HCT116 (cell line): ENCODE results near the gene OSBP2. TPM values are rescaled to one million over a fixed set of nuclear protein-coding genes. Genes with fewer than 3 reads are reported as not detected.

Experiments
- ATAC-seq: fragments of 200-7000 bp; cut with Tn5 transposase; 2 replicates; pipeline ENCODE4 v1.9.1; 2020; ENCODE audit warnings: mild to moderate bottlenecking, moderate library complexity
- BruUV-seq: library from RNA; stranded (reverse); fragments of 400-500 nt; replicated peaks from 2 replicates; lab custom pipeline; 2021; lab: Mats Ljungman, UMichigan
- CTCF ChIA-PET: fragments of 300-600 bp; sonication (Branson Sonifier 250); formaldehyde crosslinking; loops from one replicate; lab custom pipeline; 2021; ENCODE audit warnings: antibody characterized with exemption; lab: Charles Lee
- POLR2A ChIA-PET: fragments of 300-600, 350-600 bp; sonication (Branson Sonifier 250); formaldehyde crosslinking; loops from one replicate; lab custom pipeline; 2021; ENCODE audit warnings: antibody characterized with exemption; lab: Charles Lee
- RAD21 ChIA-PET, 2 experiments: fragments of 300-600 bp; sonication (Branson Sonifier 250); formaldehyde crosslinking; loops; one replicate each; lab custom pipeline; 2023; ENCODE audit warnings: low total read pairs in 2 of 2; ENCODE audit not compliant: uncharacterized antibody in 2 of 2, unreplicated experiment in 2 of 2, low non-redundant PET in 1 of 2; lab: Charles Lee
- DNase-seq: peaks from one replicate; pipeline ENCODE4 v3.0.0-alpha.2; 2010; ENCODE audit warnings: low read depth, low spot score
- H2AFZ ChIP-seq: fragments of 200-600 bp; shearing (Covaris generic), sonication (generic); 2 replicates; pipeline ENCODE4 v1.6.1; 2017; ENCODE audit warnings: low read depth, mixed run types, mixed read lengths, antibody characterized with exemption, low read length; ENCODE audit not compliant: poor library complexity, severe bottlenecking
- H3K27ac ChIP-seq: 2 replicates; pipeline ENCODE4 v1.5.1; 2012; ENCODE audit warnings: low read depth, low read length
- H3K27me3 ChIP-seq: fragments of 200-600 bp; sonication (generic); 2 replicates; pipeline ENCODE4 v1.6.1; 2016; ENCODE audit warnings: mixed run types, low read length, mixed read lengths; ENCODE audit not compliant: insufficient read depth
- H3K36me3 ChIP-seq, 2 experiments: fragments of 200-500 bp in 1 of 2; fragments of 200-600 bp in 1 of 2; sonication (Bioruptor generic) in 1 of 2; sonication (generic) in 1 of 2; 2 replicates each; pipeline versions ENCODE4 v1.5.1 to v1.6.1; 2014 to 2016; ENCODE audit warnings: low read length in 2 of 2, inconsistent platforms in 1 of 2, mixed read lengths in 1 of 2, mixed run types in 1 of 2; ENCODE audit not compliant: insufficient read depth in 2 of 2, control insufficient read depth in 1 of 2
- H3K4me1 ChIP-seq, 2 experiments: fragments of 200-600 bp in 1 of 2; sonication (generic) in 1 of 2; 2 replicates each; pipeline versions ENCODE4 v1.5.1 to v1.6.1; 2012 to 2017; ENCODE audit warnings: low read length in 2 of 2, inconsistent platforms in 1 of 2, mild to moderate bottlenecking in 1 of 2, mixed read lengths in 1 of 2, mixed run types in 1 of 2, moderate library complexity in 1 of 2; ENCODE audit not compliant: insufficient read depth in 2 of 2, control insufficient read depth in 1 of 2
- H3K4me2 ChIP-seq: fragments of 200-600 bp; sonication (generic); 2 replicates; pipeline ENCODE4 v1.6.1; 2017; ENCODE audit warnings: mixed run types, low read length, mixed read lengths
- H3K4me3 ChIP-seq, 2 experiments: fragments of 200-600 bp in 1 of 2; sonication (generic) in 1 of 2; replicated peaks in 1 of 2; 2 replicates each; pipeline ENCODE4 v1.5.1; 2011 to 2016; ENCODE audit warnings: low read length in 2 of 2, control low read depth in 1 of 2, low read depth in 1 of 2, mild to moderate bottlenecking in 1 of 2, mixed read lengths in 1 of 2, mixed run types in 1 of 2
- H3K79me2 ChIP-seq: fragments of 200-600 bp; sonication (generic); 2 replicates; pipeline ENCODE4 v1.6.1; 2017; ENCODE audit warnings: mild to moderate bottlenecking, mixed run types, low read length, moderate library complexity, mixed read lengths; ENCODE audit not compliant: insufficient read depth
- H3K9ac ChIP-seq: fragments of 200-600 bp; sonication (generic); 2 replicates; pipeline ENCODE4 v1.6.1; 2016; ENCODE audit warnings: low read length, mixed read lengths
- H3K9me2 ChIP-seq: fragments of 200-600 bp; sonication (generic), shearing (Covaris generic); 2 replicates; pipeline ENCODE4 v1.6.1; 2017; ENCODE audit warnings: mixed run types, mild to moderate bottlenecking, moderate library complexity; ENCODE audit not compliant: insufficient read depth
- H3K9me3 ChIP-seq, 2 experiments: fragments of 200-500 bp in 1 of 2; fragments of 200-600 bp in 1 of 2; sonication (Bioruptor generic) in 1 of 2; sonication (generic) in 1 of 2; 2 replicates each; pipeline ENCODE4 v1.6.1; 2014 to 2017; ENCODE audit warnings: low read length in 2 of 2, mixed read lengths in 2 of 2, inconsistent platforms in 1 of 2, low read depth in 1 of 2, mild to moderate bottlenecking in 1 of 2, mixed run types in 1 of 2, moderate library complexity in 1 of 2; ENCODE audit not compliant: control insufficient read depth in 1 of 2, insufficient read depth in 1 of 2
- H4K20me1 ChIP-seq: fragments of 200-600 bp; sonication (generic), shearing (Covaris generic); 2 replicates; pipeline ENCODE4 v1.6.1; 2017; ENCODE audit warnings: mixed run types, mild to moderate bottlenecking, moderate library complexity; ENCODE audit not compliant: insufficient read depth
- CBX3 ChIP-seq: IDR thresholded peaks from 2 replicates; pipeline ENCODE4 v1.6.1; 2012; ENCODE audit warnings: low read depth
- EGR1 ChIP-seq: IDR thresholded peaks from 2 replicates; pipeline ENCODE4 v1.6.1; 2012; ENCODE audit warnings: low read depth
- ELF1 ChIP-seq: IDR thresholded peaks from 2 replicates; pipeline ENCODE4 v1.6.1; 2012; ENCODE audit warnings: low read depth, borderline replicate concordance
- POLR2A ChIP-seq: IDR thresholded peaks from 2 replicates; pipeline ENCODE4 v1.7.0; 2011; ENCODE audit warnings: borderline replicate concordance; ENCODE audit not compliant: insufficient read depth, insufficient read length; ENCODE audit errors: extremely low read depth
- POLR2AphosphoS5 ChIP-seq: IDR thresholded peaks from 2 replicates; pipeline ENCODE4 v1.6.1; 2011; ENCODE audit warnings: mild to moderate bottlenecking, low read depth, low read length, moderate library complexity
- SP1 ChIP-seq: IDR thresholded peaks from 2 replicates; pipeline ENCODE4 v1.6.1; 2012; ENCODE audit warnings: low read depth
- YY1 ChIP-seq: IDR thresholded peaks from 2 replicates; pipeline ENCODE4 v1.6.1; 2011; ENCODE audit warnings: low read length, low read depth, moderate library complexity, mild to moderate bottlenecking; ENCODE audit not compliant: insufficient replicate concordance; ENCODE audit errors: extremely low read depth
- intact Hi-C: fragments of 100-400 bp; cut with micrococcal nuclease; formaldehyde crosslinking; loops from 2 replicates; pipeline ENCODE4 v1.10.0; 2022
- total RNA-seq: library from RNA; stranded (reverse); gene quantifications from one replicate; pipeline ENCODE4 v1.2.1, GENCODE V29; 2021; ENCODE audit not compliant: unreplicated experiment
- TF ChIP-seq, protein P1 (sequence below): IDR thresholded peaks from 2 replicates; pipeline ENCODE4 v1.6.1; 2012
- TF ChIP-seq, protein P2 (sequence below): IDR thresholded peaks from 2 replicates; pipeline ENCODE4 v1.6.1; 2011; ENCODE audit warnings: mild to moderate bottlenecking, low read length, moderate library complexity; ENCODE audit not compliant: insufficient replicate concordance; ENCODE audit errors: extremely low read depth

OSBP2 gene
- total RNA-seq, 1 experiment from 2014 or later, result 12.9 TPM

DNA sequence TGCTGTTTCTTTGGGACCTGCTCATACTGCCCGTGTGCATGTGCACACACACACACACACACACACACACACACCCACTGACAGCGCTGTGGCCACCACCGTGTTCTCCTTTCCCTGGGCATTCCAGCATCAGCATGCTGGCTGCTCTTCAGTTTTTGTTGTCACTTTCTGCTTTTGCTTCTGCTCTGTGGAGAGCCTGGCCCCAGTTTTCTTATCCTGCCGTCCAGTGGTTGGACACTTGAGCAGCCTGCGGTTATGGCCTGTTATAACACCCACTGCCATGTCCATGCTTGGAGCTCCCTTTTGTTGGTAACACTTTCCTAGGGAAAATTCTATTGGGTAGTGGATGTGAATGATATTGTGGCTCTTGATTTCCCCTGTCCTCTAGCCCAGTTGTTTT lies 83.6 kb downstream of the OSBP2 start:
- ATAC-seq (no peak), DNase-seq (no peak)
- Histone ChIP-seq H3K9me2 (no peaks in the 10 kb centered on the region), H3K79me2 (no peaks in the 10 kb centered on the region), H3K27me3 (no peaks in the 10 kb centered on the region), H3K4me3 (no peak overlapping the region), H4K20me1 (no peaks in the 10 kb centered on the region), H3K36me3 (no peaks in the 10 kb centered on the region), H3K4me2 (no peak overlapping the region), H3K4me1 (peaks cover 0 to 5% of the 10 kb centered on the region in 2 experiments; a peak in 1 of 4 replicates), H3K9ac (no peak overlapping the region), H3K27ac (no peak overlapping the region), H3K9me3 (no peaks in the 10 kb centered on the region), H2AFZ (no peak overlapping the region)
- no TSS peak for BruUV-seq
- no peak for TF ChIP-seq POLR2A
- no peak for TF ChIP-seq ELF1
- no peak for TF ChIP-seq POLR2AphosphoS5
- TF ChIP-seq CBX3, result no peak
- TF ChIP-seq, protein P1, sequence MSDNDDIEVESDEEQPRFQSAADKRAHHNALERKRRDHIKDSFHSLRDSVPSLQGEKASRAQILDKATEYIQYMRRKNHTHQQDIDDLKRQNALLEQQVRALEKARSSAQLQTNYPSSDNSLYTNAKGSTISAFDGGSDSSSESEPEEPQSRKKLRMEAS, result no peak
- no peak for TF ChIP-seq YY1
- TF ChIP-seq SP1, result no peak
- RAD21 ChIA-PET, result no interaction called here
- intact Hi-C loops, result no loop called here
- POLR2A ChIA-PET, result no interaction called here
- CTCF ChIA-PET, result no interaction called here

DNA sequence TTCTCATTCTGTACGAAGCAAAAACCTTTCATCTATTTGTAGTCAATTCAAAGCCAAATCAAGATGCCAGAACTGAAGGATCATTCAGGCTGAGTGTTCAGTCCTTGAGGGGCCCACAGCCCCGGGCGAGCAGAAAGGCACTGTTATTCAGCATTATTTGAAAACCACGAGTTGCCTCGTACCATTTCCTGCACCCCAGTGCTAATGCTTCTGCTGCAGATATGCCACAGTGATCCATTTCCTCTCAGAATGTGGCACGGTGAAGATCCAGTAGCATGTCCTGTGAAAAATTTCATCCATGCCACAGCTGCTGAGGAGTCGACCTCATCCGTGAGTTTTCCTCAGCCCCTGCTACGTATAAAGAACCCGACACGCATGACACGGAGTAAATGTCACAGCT lies 85.4 kb downstream of the OSBP2 start:
- CTCF ChIA-PET, result no interaction called here
- Histone ChIP-seq H3K27ac (no peak overlapping the region), H2AFZ (no peak overlapping the region), H3K79me2 (no peaks in the 10 kb centered on the region), H3K27me3 (no peaks in the 10 kb centered on the region), H3K9me3 (no peaks in the 10 kb centered on the region), H3K4me2 (no peak overlapping the region), H3K9me2 (no peaks in the 10 kb centered on the region), H3K4me3 (no peak overlapping the region), H3K4me1 (peaks cover 0 to 13% of the 10 kb centered on the region in 2 experiments; a peak in 2 of 4 replicates), H3K36me3 (no peaks in the 10 kb centered on the region), H4K20me1 (no peaks in the 10 kb centered on the region), H3K9ac (no peak overlapping the region)
- POLR2A ChIA-PET, result no interaction called here
- intact Hi-C loops, result no loop called here
- no peak for ATAC-seq
- no peak for TF ChIP-seq EGR1
- TF ChIP-seq, protein P2, sequence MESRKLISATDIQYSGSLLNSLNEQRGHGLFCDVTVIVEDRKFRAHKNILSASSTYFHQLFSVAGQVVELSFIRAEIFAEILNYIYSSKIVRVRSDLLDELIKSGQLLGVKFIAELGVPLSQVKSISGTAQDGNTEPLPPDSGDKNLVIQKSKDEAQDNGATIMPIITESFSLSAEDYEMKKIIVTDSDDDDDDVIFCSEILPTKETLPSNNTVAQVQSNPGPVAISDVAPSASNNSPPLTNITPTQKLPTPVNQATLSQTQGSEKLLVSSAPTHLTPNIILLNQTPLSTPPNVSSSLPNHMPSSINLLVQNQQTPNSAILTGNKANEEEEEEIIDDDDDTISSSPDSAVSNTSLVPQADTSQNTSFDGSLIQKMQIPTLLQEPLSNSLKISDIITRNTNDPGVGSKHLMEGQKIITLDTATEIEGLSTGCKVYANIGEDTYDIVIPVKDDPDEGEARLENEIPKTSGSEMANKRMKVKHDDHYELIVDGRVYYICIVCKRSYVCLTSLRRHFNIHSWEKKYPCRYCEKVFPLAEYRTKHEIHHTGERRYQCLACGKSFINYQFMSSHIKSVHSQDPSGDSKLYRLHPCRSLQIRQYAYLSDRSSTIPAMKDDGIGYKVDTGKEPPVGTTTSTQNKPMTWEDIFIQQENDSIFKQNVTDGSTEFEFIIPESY, result no peak
- RAD21 ChIA-PET, result no interaction called here
- BruUV-seq, result no TSS peak
- no peak for DNase-seq
